Measurements from ENCODE around the gene IFFO2.

The IFFO2 gene

DNA sequence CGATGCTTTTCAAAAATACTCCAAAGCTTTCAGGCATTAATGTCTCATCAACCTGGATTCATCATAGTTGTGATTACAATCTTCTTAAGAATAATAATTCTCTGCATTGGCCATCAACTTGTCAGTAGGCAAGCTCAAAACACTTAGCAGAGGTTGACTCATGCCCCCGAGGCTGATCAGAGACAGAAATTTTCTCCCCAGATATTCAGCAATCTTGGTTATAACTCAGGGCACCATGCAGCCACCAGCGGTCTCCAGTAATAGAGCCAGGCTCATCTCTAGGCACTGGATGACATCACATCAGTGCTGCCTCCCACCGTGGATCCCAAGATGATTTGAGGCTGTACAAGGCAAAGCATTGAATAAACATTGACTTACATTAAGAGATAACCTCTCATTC is 14.3 kb upstream of the IFFO2 start:
- no peak for DNase-seq

DNA sequence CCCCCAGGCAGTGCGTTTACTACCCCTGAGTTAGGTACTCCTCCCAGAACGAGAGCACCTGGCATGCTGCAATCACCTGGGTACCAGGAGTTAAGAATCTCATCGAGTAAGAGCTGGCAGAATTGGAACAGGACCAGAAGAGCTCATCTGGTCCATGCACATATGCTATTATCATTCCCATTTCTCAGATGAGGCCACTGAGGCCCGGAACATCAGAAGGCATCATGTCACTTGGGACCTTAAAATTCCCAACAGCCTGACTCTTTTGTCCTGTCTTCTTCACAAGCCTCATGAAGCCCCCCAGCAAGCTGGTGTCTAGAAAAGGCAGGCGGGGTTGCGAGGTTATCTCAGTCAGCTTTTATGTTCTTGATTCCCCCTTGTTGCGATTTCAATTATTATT is 13.9 kb upstream of the IFFO2 start:
- no peak for DNase-seq

DNA sequence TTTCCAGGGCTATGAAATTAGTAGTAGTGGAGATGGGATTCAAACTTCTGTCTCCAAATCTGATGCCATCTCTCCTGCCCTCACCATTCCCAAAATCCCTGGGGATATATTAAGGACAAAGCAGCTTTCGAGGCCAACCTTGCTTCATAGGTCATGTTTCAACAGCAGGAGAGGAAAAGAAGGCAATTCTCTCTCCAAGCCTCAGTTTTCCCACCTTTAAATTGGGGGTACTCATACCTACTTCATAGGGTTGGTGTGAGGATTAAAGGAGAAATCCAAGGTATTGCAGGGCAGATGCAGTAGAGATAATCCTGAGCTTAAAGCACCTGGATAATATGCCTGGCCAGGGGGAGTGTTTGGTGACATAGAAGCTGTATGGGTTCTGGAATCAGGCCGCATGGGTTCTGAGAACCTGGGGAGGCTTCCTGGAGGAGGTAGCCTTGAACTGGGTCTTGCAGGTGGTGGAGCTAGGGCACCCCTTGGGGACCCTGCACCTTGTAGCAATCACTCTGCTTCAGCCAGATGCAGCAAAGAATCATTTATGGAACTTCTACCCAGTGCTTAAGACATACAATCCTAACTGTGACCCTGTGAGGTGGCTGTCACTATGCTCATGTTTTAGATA is 10.7 kb upstream of the IFFO2 start:
- no peak for DNase-seq

DNA sequence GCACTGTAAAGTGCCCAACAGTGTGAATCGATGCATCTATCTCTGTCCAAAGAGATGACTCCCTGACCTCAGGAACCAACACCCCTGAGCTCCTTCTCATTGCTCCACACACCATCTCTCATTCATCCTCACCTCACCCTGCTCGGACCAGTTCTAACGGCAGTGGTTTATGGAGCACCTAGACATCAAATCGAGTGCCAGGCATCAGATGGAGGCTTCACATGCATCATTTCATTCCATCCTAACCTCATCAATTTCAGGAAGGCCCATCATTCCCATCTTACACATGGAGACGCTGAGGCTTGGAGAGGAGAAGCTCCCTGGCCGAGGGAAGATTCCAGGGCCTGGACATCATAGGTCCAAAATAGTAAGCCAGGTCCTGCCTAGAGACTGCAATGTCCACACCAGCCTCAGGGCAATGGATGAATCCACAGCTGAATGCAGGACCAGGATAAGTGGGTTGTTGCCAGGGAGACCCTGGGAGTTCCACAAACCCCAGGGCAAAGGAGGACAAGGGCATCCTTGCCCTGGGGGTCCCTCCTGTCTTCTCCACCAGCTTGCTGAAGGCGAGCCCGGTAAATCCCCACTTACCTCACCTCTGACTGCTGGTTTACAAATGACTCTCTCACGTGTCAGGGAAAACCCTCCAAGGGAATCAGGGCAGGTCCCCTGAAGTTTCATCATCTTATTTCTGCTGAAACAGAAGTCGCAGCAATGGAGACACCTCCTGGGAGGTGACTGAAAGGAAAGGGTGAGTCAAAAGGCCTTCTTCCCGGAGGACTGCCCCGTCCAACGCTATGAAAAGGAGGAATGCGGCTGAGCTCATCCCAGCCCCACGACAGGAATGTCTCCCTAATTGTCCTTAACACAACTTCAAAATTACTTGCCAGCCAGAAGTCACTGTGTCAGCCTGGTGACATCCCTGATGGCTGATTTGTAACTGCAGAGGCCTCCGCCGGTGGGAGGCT is 9.0 kb upstream of the IFFO2 start:
- no peak for DNase-seq

DNA sequence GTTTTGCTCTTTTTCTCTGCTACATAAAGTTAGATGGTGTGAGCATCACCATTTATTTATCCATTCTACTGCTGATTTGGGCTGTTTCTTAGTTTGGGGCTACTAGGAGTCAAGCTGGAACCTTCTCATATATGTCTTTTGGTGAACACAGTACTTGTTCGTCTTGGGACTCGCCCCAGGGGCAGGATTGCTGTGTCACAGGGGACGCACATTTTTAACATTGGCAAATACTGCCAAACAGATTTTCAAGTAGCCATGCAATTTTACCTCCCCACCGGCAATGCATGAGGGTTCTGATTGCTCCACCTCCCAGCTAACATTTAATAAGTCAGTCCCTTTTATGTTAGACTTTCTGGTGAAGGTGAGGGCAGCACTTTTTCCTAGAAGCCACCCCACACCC is 7.5 kb upstream of the IFFO2 start:
- DNase-seq: no peak

DNA sequence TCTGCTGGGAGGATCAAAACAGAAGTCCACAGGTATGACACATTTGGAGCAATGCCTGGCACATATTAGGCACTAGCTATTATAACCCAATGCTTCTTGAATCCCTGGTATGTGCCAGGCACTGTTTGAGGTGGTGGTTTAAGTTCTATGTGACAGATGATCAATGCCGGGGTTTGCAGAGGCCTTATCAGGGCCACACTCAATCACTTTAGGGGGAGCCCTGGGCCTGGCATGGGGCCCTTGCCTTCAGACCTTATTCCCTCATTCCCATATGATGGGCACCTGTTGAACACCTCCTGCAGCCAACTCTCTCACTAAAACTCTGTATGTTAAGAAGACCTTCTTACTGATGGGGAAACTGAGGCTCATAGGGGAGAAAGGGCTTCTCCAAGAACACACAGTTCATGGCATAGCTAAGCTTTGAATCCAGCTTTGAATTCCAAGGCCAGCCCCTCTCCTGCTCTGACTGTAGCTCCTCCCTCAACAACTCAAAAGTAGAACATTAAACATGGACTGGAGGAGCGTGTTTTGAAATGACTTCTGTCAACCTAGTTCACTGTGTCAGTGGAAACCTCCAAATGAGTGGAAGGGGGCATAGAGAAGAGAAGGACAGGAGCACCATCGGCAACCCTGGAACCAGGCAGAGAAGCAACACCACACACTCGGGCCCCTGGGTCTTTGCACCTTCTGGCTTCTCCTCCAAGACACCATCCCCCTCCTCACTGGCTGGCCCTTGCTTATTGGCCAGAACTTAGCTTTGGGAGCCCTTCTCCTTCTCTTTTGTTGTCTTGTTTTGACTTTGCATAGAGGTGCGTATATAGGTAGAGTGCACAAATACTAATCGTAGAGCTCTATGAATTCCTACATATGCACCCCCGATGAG is 6.6 kb upstream of the IFFO2 start:
- DNase-seq: no peak

DNA sequence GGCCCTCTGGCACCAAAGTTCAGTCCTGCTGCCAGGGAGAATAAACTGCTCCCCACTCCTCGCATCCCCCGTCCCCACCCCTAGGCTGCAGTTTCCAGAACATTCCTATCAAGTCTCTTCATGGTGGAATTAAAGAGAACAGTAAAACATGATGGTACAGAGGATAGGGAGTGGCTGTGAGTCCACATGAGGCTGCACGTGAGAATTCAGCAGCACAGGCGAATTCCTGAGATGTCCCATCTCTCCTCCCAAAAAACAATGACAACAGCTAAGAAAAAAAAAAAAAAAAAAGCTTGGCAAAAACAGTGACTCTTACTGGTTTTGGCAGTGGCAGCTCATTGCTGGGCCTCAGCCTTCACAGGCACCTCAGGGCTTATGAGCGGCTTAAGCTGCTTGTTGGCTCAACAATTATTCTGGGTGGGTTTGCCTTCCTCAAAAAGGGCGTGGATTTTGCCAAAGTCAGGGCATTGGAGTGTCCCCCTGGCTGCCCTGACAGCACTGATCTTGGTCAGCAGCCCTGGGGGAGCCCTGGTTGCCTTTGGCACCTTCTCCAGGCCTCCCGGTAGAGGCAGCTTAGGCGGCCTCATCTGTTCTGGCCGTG is 5.7 kb upstream of the IFFO2 start:
- no peak for DNase-seq

DNA sequence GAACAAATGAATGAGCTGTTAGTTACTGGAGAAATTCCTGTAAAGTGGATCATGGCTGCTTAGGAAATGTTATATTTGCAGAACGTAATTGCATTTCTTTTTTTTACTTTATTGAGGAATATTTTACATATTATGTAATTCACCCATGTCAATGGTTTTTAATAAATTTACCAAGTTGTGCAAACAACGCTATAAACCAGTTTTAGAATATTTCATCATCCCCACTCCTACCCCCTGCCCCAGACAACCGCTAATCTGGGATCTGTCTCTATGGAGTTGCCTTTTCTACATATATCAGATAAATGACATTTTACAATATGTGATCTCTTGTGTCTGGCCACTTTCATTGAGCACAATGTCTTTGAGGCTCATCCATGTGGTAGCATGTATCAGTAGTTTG is 4.3 kb upstream of the IFFO2 start:
- DNase-seq: no peak

DNA sequence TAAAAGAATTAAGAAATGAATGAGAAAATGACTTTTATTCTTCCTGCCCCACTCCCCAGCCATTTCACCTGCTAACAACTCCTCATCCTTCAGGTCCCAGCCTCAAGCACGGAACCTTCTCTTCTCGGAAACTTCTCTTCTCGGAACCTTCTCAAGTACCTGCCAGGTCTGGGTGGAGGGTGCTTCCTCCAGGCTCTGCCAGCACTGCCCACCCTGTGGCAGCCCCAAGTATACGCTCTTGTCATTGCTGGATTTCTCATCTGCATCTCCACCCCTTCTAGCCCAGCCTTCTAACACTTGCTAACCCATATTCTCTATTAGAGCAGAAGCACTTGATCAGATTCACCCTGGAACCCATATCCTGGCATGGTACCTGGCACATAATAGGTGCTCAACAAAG is 3.9 kb upstream of the IFFO2 start:
- DNase-seq: no peak

DNA sequence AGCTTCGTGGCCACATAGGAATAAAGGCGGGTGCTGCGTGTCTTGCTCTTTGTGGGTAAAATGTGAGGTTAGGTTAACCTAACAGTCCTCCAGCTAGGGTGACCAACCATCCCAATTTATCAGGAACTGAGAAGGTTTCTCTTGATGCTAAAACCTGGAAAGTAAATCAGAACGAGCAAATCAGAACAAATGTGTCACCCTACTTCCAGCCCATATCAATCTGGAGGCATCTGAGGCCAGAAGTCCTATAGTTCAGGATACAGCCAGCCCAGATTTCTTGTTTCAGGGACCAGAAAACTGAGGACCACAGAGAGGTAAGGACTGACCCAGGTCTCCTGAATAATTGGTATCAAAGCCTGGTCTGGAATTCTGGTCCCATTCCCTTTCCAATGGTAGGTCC is 3.1 kb upstream of the IFFO2 start:
- no peak for DNase-seq

DNA sequence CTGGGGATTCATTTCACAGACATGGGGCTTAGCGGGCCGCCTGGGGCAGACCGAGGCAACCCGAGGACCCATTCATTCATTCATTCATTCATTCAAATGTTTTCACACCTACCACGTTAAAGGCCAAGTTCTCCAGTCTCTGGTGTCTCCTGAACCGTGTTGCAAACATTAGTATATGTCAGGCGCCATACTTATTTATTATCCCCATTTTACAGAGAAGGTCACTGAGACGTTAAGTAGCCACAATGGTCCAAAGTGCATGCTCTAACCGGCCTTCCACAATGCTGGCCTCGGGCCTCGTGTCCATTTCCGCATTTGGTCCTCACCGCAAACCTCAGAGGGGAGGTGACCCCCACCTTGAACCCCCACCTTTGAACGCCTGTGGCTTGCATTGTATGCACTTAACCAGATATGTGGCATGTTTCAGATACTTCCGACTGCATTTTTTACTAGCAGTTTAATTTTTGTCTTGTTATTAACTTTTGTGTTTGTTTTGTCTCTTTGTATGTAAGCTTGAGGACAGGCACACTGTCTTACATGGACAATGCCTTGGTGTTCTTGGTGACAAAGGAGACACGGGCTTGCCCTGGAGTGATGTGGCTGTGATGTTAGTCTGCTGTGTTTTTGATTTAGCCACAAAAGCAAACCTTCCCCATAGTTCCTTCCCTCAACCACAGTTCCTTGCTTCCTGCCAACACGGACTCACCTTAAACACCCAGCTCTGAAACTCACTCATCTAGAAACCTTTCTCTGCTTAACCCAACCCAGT is 1.2 kb upstream of the IFFO2 start:
- peak; percentile 55 for DNase-seq

DNA sequence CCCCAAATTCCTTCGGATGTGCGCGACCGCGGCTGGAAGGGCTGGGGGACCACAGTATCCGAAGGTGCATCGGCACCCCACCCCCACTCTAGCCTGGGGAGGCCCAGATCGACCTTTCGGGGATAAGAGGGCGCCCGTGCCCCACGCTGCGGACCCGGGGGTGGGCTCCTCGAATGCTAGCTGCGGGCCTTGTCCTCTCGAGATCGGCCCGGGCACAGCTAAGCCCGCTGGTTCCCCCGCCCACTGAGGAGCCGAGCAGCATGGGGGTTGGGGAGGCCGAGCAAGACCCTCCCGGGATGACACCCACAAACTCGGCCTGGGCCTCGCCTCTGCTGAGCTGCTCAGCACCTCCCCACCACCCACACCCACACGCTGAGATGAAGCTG is 653 bp upstream of the IFFO2 start:
- DNase-seq: no peak

DNA sequence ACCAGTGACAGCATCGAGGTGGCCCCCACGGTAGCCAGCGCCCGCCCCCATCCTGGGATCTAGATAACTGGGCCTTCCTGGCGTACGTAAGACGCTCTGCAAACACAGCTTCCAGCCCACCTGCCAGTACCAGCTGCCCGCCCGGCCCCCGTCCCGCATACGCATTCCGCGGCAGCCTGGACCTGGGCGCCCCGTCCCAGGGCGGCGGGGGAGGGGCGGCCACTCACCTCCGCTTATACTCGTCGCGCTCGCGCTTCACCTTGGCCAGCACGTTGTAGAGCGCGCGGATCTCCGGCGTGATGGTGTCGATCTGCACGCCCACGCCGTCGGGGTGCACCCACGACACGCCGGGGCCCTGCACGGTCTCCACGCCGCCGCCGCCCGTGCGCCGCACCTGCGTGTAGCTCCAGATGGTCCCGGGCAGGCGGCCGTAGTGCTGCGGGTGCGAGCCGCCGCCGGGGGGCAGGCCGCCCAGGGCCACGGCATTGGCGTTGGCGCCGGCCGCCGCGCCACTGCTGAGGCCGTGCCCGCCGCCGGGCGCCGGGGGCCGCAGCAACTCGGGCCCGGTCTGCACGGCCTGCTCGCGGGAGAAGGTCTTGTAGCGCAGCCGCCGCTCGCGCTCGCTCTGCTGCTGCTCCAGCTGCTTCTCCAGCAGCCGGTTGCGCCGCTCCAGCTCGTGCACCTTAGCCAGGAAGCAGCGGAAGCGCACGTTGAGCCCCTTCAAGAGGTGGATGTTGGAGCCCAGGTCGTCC is 859 bp downstream of the IFFO2 start:
- DNase-seq: peak; percentile 63

DNA sequence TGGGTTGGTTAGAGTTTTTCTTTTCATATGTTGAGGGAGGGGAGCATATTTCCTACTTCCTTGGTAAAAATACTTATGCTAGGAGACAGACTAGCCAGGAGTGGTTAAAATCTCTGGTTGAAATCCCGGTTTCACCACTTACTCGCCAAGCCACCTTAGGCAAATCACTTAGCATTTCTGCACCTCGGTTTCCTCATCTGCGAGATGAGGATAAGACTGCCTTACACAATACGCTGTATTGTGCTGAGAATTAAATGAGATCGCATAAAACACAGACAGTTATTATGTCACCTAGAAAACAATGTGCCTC is 1.4 kb downstream of the IFFO2 start:
- no peak for DNase-seq

DNA sequence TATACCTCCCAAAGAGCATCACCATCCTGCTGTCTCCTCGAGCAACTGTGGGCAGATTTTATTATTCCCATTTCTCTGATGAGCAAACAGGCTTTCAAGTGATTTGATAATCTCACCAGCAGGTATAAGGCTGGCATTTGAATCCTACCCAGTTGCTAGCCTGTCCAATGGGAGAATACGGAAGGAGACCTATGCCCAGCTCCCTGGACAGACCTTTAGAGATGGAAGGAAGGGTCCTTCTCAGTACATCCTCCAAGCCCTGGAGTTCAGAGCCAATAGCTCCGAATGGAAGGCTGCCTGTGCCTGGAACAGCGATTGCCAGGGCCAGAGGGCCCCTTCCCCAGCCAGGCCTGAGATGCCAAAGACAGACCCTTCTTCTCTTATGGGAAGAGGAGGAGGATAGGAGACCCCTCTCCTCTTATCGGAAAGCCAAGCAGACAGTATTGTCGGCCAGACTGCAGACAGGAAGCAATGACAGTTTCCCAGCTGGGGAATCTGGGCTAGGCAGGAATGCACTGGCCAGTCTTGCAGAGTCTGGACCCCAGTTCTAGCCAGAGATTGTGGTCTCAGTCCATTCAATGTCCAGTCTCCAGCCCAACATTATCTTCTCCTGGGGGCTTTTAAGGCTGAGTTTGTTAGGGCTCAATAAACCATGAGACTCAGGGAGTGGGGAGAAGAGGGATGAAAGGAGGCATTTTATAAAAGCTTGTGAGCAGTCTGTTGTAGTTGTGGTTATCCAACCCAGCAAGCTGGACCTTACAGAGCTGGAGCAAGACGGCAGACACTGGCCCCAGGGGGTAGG is 2.0 kb downstream of the IFFO2 start:
- peak; percentile 33 for DNase-seq

DNA sequence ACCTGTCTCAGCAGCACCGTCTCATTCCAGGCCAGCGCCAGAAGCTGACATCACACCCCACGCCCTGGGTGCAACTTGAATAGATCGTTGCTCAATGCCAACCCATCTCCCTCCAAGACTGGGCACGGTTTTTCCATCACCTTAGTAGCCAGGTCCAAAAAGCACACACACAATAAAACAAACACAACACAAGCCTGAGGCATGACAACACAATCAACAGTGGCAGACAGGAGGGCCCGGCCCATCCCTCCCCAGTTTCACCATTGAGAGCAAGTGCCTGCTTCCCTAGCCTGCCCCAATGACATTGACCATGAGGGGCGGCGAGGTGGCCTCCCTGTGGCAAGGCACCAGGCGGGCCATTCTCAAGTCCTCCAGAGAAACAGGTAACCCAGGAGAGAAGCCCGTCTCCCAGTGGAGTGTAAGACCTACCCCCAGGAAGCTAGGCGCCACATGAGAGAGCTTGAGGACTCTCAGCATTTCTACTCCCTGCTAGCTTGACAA is 2.7 kb downstream of the IFFO2 start:
- DNase-seq: peak; percentile 51

DNA sequence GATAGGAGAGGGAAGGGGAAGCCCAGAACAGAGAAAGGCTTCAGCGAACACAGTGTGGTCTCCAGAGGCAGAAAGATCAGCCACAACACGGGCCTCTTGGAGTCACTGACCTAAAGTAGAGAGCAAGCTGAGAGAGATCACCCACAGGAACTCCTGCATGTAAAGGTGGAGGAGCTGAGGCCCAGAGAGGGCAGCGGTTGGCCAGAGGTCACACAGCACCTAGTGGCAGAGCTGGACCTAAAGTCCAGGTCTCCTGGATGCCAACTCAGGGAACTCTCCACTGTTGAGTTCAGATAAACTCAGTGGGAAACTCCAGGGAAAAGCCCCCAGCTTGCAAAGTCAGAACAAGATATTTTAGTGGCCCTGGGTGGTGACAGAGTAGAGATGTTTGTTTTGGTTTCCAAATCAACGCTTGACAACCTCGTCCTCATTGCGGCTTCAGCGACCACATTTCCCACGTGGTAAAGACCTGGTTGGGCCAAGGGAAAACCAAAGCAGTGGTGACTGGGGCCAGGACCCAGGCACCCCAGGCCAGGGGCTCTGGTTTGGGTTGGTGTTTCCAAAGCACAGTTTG is 4.6 kb downstream of the IFFO2 start:
- peak; percentile 93 for DNase-seq

DNA sequence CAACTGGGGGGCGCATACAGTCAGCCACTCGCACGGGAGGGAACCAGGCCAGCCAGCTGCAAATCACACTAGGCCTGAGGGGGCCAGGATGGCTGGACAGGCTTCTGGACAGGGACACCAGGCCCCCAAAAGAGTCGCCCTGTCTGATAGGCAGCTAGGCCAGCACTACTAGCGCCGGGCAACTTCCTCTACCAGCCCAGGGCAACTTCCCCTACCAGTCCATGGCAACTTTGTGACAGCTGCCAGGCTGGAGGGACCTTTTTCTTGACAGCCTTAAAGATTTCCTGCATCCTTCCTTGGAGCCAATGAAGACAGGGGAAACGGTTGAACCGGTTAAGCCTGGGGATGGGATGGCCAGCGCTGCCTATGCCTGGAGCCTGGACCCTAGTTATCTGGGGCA is 5.1 kb downstream of the IFFO2 start:
- no peak for DNase-seq

DNA sequence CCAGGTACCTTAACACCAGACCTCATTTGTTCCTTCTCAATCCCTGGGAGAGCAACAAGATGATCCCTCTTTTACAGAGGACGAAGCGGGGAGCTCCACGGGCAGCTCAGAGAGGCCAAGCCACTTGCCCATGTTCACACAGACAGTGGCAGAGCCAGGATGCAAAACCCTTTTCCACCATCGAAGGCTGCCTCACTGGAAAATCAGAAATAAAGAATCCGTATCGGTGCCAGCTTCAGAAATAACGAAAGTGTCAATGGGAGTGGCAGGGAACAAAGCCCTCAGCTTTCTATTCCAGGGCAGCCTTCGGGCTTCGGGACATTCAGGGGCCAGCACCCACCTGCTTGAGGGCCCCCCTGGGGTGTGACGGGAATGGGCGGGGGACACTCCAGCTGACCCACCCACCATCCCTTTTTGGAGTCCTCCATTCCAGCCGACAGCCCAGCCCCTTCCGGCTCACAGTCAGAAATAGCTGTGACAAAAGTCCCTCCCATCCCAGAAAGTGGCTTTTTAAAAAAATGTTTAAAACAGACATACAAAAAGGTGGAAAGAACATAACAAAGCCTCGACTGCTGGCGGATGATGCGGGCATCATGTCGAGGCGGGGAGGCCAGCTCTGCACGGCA is 6.0 kb downstream of the IFFO2 start:
- peak; percentile 75 for DNase-seq
